Brain microvascular endothelial cell (primary cell): ENCODE data around the gene BEAN1.

ENCODE experiments used
- DNase-seq: peaks from one replicate; pipeline ENCODE4 v3.0.0-alpha.2; 2020
- H3K27ac ChIP-seq: fragments of 250-450 bp; sonication (Bioruptor Pico); 2 replicates; pipeline ENCODE4 v1.5.1; 2020; ENCODE audit warnings: mild to moderate bottlenecking, moderate library complexity
- H3K27me3 ChIP-seq: fragments of 250-450 bp; sonication (Bioruptor Pico); replicated peaks from 2 replicates; pipeline ENCODE4 v1.5.1; 2020; ENCODE audit warnings: mild to moderate bottlenecking
- H3K36me3 ChIP-seq: fragments of 250-450 bp; sonication (Bioruptor Pico); replicated peaks from 2 replicates; pipeline ENCODE4 v1.5.1; 2020; ENCODE audit warnings: mild to moderate bottlenecking
- H3K4me3 ChIP-seq: 2 replicates; pipeline ENCODE4 v1.5.1; 2011; ENCODE audit warnings: low read depth, mild to moderate bottlenecking, control low read depth, low read length, moderate library complexity
- CTCF ChIP-seq: IDR thresholded peaks from 2 replicates; pipeline ENCODE4 v1.5.1; 2011; ENCODE audit warnings: low read depth, mild to moderate bottlenecking, moderate library complexity, low read length, control low read depth, inconsistent platforms; ENCODE audit errors: missing control alignments
- in situ Hi-C: cut with HindIII; loops from 2 replicates; pipeline ENCODE4 v1.10.0; 2017; ENCODE audit warnings: low sequenced_read_pairs, low pct_ligation_motif_present

The BEAN1 gene

DNA sequence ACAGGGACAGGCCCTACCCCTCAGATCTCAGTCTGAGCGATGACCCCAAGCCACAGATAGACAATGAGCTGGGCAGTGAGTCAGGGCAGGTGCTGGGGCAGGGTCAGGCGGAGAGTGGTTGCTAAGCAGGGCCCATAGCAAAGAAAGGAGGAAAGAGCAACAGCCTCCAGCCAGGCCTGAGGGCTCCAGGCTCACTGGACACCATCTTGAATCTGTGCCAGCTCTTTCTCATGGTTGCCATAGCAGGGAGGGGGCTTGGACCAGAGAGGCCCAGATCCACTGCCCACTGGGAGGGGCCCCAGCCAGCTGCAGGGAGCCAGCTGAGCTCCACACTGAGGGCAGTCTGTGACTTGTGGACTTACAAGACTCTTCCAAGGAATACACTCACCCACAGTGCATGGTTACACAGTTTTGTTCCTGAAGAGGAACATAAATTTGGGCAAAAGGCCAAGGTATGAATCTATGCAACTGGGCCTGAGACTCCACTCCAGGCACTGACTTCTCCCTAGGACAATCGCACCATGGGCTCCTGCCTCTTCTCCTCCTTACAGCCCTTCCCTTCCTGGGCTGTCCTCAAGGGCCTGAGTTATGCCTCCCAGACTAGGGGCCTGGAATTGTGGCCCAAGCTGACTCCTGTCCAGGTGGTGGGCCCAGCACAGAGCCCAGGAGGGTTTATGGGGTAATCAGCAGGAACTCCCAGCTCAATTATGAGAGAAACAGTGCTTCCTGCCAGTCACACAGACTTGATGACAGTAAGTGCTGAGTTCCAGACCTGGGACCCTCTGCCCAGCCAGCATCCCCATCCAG, 59.9 kb downstream of the BEAN1 start:
- in situ Hi-C loops: no loop called here
- DNase-seq: peak; percentile 60
- Histone ChIP-seq H3K4me3 (no peak overlapping the region), H3K27ac (peak overlapping the region; percentile 13), H3K27me3 (no peaks in the 10 kb centered on the region), H3K36me3 (no peaks in the 10 kb centered on the region)
- no peak for TF ChIP-seq CTCF

GRCh38 chr16:66487580-66488275, 60.6 kb downstream of the BEAN1 start:
- DNase-seq: no peak
- in situ Hi-C loops: no loop called here
- TF ChIP-seq CTCF: no peak
- H3K27ac ChIP-seq: no peak overlapping the region
- no peaks in the 10 kb centered on the region for H3K36me3 ChIP-seq
- H3K4me3 ChIP-seq: no peak overlapping the region
- H3K27me3 ChIP-seq: no peaks in the 10 kb centered on the region

DNA sequence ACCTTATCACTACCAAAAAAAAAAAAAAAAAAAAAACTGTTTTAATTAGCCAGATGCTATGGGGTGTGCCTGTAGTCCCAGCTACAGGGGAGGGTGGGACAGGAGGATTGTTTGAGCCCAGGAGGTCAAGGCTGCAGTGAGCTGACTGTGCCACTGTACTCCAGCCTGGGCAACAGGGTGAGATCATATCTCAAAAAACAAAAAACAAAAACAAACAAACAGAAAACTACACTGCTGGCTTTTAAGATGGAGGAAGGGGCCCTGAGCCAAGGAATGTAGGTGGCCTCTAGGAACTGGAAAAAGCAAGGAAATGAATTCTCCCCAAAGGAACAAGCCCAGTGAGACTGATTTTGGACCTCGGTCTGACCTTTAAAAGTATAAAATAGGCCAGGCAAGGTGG, 61.4 kb downstream of the BEAN1 start:
- in situ Hi-C loops: no loop called here
- no peak overlapping the region for H3K27ac ChIP-seq
- TF ChIP-seq CTCF: no peak
- no peaks in the 10 kb centered on the region for H3K27me3 ChIP-seq
- H3K4me3 ChIP-seq: no peak overlapping the region
- no peak for DNase-seq
- no peaks in the 10 kb centered on the region for H3K36me3 ChIP-seq

- in situ Hi-C loops: no loop called here
- Histone ChIP-seq H3K27me3 (no peaks in the 10 kb centered on the region), H3K36me3 (no peaks in the 10 kb centered on the region), H3K4me3 (no peak overlapping the region), H3K27ac (no peak overlapping the region)
- DNase-seq: no peak
- no peak for TF ChIP-seq CTCF
Measured at GRCh38 chr16:66489385-66489784, 62.3 kb downstream of the BEAN1 start.

DNA sequence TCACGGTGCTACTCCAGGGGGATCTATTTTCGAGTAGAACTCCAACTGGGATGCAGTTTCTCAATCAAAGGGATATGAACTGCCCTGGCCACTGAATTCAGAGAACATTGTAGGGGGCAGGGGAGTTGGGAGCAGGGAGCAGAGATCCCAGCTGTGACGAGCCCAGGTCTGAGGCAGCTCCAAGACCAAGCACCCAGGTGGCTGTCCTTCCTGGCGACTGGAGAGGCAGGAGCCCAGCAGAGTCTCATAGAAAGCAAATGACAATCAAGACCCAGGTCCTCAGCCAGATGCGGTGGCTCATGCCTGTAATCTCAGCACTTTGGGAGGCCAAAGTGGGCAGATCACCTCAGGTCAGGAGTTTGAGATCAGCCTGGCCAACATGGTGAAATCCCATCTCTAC, 62.7 kb downstream of the BEAN1 start:
- DNase-seq: no peak
- Histone ChIP-seq H3K27ac (no peak overlapping the region), H3K36me3 (no peaks in the 10 kb centered on the region), H3K27me3 (no peaks in the 10 kb centered on the region), H3K4me3 (no peak overlapping the region)
- in situ Hi-C loops: no loop called here
- no peak for TF ChIP-seq CTCF
